GM03348 (cell line): ENCODE results near the gene PIR.

Experiments
- DNase-seq: peaks from one replicate; pipeline ENCODE4 v3.0.0; 2012; ENCODE audit warnings: low spot score

The PIR gene

DNA sequence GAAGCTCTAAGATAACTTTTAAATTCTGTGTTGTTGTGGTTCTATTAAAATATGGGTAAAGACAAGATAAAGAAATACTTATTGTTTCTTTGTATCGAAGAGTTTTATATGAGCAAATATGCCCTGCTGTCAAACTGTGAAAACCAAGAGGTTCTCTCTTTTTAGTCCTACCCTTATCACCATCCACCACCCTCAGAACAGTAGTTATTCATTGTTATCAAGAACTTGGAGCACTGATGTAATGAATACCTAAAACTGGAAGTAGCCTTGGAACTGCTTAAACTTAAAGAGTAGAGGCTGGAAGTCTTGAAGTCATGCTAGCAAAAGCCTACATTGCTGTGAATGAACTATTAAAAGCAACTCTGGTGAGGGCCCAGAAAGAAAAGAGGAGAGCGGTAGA is 9.2 kb downstream of the PIR start:
- DNase-seq = no peak

GRCh38 chrX:15475486-15475885 is 17.6 kb downstream of the PIR start:
- no peak for DNase-seq

- no peak for DNase-seq
Observed at GRCh38 chrX:15475021-15475420, 18.1 kb downstream of the PIR start.

DNA sequence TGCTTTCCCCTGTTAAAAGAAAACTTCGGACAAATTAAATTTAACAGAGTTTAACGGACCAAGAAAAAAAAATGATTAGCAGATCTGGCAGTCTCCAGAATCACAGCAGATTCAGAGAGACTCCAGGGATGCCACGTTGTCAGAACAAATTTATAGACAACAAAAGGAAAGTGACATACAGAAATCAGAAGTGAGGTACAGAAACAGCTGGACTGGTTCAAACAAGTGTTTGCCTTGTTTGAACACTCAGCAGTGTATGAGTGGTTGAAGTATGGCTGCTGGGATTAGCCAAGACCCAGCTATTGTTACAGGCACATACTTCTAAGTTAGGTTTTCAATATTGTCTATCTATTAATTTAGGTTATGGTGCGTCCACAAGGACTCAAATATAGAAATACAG is 19.1 kb downstream of the PIR start:
- no peak for DNase-seq

GRCh38 chrX:15472531-15472930 is 20.6 kb downstream of the PIR start:
- DNase-seq = no peak

DNA sequence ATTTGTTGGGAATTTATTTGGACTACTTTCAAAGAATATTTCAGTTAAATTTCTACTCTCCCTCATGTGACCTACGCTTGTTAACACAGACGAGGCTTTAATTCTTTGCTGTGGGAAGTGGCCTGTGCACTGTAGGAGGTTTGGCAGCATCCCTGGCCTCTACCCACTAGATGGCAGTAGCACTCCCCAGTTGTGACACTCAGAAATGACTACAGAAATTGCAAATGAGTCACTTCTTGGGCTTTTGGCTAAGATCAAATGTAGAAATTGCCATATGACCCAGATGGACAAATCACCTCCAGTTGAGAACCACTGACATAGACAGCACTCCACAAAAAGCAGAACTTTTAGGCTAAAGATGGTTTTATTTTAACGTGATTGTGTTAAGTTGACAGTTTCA is 22.1 kb downstream of the PIR start:
- DNase-seq = peak; percentile 37

GRCh38 chrX:15469613-15470012 is 23.5 kb downstream of the PIR start:
- no peak for DNase-seq

DNA sequence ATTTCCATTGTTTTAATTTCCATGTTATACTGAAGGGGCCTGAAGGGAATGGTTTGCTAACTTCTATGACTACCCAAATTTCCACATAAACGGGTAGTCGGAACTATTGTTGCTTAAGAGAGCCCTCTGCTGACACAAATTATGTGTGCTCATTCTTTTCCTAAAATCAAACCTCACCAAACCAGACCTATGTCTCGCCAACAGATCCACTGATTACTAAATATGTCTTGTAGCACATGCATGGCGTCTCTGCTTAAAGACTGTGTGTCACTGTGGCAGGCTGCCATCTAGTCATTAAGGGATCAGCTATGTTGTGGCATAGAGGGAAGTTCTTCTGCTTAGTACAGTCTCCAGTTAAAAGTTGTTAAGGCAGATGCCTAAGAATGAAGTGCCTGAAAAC is 25.1 kb downstream of the PIR start:
- peak; percentile 43 for DNase-seq

- no peak for DNase-seq
Observed at GRCh38 chrX:15465896-15466651, 27.1 kb downstream of the PIR start.

DNA sequence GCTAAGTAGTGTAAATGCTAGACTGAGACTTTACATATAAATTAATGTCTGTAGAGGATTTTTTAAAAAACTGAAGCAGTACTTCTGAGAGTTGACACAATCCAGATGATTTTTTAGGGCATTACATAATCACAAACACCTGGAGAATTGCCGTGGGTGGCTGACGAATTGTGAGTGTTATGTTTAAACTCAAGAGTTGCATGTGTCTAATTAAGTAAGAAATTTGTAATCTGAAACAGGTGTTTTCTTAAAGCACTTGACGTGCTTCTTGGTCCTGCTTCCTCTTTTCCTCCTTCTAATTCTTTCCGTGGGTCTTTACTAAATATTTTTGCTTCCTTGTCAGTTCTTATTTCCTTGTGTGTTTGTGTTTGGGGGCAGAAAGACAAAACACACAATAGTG is 27.8 kb downstream of the PIR start:
- peak; percentile 6 for DNase-seq

GRCh38 chrX:15464704-15465103 is 28.4 kb downstream of the PIR start:
- no peak for DNase-seq

DNA sequence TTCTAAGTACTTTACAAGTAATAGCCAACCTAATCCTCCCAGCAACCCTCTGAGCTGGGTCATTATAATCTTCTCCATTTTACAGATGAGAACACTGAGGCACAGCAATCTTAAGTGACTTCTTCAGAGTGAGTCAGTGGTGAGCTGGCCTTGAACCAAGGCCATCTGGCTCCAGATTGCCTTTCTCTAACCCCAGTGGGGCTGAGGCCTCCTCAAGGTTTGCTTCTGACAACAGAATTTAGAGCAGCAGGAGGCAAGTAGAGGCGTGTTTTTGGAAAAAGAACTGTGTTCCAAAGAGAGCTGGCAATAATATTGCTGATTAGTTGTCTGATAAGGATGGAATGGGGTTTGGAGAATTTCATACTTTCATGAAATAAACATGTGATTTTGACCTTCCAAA is 41.2 kb downstream of the PIR start:
- DNase-seq = no peak

GRCh38 chrX:15448010-15448639 is 45.0 kb downstream of the PIR start:
- peak; percentile 39 for DNase-seq

DNA sequence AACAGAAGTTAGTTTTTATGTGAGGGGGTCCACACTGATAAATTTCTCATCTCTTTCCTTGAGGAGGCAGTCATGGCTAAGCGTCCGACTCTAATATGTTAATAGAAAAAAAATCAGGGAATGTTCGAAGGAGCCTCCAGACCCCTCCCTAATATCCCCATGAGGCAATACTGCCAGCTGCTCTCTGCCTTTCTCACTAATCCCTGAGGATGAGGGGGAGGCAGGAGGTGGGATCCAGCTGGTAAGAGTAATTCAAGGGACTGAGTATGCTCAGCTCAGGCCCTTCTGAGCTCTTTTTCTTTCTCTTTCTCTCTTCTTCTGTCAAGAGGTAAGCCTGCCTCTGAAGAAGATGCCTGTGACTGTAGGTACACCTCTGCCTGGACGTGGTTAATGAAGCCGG is 51.7 kb downstream of the PIR start:
- no peak for DNase-seq

- no peak for DNase-seq
Observed at GRCh38 chrX:15438332-15438731, 54.8 kb downstream of the PIR start.

DNA sequence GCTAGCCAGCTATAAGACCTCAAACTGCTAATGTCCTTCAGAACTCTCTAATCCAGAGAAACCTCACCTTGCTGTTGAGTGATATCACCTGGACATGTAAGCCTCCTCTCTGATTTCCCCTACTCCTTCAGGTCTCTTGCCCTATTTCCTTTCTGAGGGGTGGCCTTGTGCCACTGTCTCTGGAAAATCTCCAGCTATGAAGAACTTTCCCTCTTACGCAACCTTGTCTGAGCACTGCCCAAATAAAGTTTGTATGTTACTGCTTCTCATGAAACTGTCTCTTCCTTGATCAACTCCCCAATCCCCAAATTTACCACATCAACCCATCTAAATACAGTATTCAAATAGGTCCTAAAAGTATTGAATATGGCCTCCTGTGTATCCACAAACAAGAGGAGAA is 55.4 kb downstream of the PIR start:
- DNase-seq = no peak

DNA sequence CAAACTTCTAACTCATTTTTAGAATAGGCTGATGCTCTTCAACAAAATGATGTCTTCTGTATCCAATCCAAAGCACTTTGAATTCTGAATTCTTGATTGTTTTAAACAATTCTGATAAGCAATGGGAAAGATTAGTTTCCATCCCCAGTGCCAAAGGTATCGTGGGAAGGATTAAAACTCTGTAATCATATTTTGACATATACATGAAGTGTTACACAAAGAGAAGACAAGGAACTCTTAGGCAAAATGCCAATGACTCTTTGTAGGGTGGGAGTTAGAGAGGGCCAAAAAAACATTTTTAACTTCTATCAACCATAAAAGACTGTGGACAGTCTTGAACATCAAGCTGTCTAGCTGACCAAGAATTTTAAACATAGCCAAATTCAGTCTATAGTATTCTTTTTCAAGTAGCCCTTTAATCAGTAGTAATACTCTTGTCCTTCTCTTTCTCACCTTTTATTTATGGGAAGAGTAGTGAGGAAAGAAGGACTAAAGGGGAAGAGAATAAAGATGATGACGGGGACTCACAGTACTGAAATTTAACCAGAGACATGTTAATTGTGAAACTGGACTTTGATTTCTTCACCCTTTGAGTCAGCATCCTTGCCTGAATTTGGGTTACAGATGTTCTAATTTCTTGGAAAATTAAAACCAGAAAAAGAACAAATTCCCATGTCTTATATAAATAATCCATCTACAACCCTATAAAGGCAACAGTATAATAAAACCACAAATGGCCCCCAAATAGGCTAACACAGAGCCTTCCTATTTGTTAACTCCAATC is 57.1 kb downstream of the PIR start:
- DNase-seq = peak; percentile 14

GRCh38 chrX:15434205-15434604 is 58.9 kb downstream of the PIR start:
- DNase-seq = no peak

GRCh38 chrX:15430584-15430983 is 62.5 kb downstream of the PIR start:
- DNase-seq = peak; percentile 16

DNA sequence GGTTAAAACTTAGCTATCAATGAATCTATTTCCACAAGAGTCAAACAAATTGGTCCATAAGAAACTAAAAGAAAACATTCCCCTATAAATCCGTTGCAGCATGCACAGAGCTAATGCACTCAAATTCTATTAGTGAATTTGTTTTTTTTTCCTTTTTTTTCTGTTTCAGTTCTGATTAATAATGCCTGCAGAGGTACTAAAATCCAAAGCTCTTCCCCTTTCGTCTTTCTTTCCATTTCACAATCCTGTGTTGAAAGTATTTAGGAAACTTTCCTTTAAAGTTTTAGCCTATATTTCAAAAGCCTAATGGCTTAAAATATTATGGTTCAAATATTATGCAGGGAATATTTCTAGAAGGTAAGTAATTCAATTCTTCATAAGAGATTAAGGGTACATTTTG is 63.1 kb downstream of the PIR start:
- DNase-seq = no peak

- DNase-seq = no peak
Observed at GRCh38 chrX:15425024-15425423, 68.1 kb downstream of the PIR start.

- no peak for DNase-seq
Observed at GRCh38 chrX:15418707-15419181, 74.4 kb downstream of the PIR start.
